ENCODE measurements around the gene ZNF800.

DNA sequence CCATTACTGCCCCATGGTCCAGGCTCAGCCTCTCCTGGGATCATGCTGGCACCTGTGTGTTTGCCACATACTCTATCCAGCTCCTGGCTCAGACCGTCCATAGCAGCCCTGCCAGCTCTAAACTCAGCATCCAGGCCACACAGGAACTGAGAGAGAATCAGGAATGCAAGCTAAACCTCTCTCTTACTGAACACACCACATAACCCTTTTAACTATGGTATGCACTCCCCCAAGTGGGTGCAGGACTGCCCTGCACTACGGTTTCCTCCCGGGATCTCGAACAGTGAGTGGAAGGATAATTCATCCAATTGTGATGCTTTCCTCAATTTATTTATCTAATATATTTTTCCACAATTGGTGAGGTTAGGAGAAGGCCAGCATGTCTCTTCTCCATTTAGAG, 17.1 kb upstream of the ZNF800 start:
- TF ChIP-seq TAF1 (IDR thresholded peaks at IDR 0.05; ENCODE audit: borderline replicate concordance, insufficient read depth, low read length) (no peak), POLR2AphosphoS5 (IDR thresholded peaks at IDR 0.05; ENCODE audit: low read depth, low read length) (no peak)

Measured in PFSK-1 (cell line).